Measurements from ENCODE around the gene FCMR.

- no peak for TF ChIP-seq EZH2 (IDR thresholded peaks at IDR 0.05; ENCODE audit: borderline replicate concordance, low read length)
- no peak for TF ChIP-seq CTCF (conservative IDR thresholded peaks at IDR 0.05 in 1 of 2, IDR thresholded peaks at IDR 0.05 in 1 of 2; ENCODE audit: extremely low read depth in 1 of 2, insufficient read depth in 1 of 2, low read depth in 1 of 2, low read length in 2 of 2)
These were observed 31.4 kb upstream of the FCMR start for GRCh38 chr1:206953126-206953525.

Data from mammary epithelial cell (primary cell).